Lower leg skin (tissue), 3 donors: ENCODE data around the gene GSG1L.

Source experiments
- POLR2A ChIP-seq, 2 donors: fragments of 450-650 bp; IDR thresholded peaks; one replicate each; pipeline ENCODE4 v1.6.1; 2016 to 2017; ENCODE audit warnings: antibody characterized with exemption in 2 of 2, mild to moderate bottlenecking in 1 of 2, moderate library complexity in 1 of 2
- TF ChIP-seq, protein P1 (sequence below), 3 donors: fragments of 450-650 bp; IDR thresholded peaks; one replicate each; pipeline ENCODE4 v1.5.1; 2016; ENCODE audit warnings: antibody characterized with exemption in 3 of 3, mild to moderate bottlenecking in 3 of 3, moderate library complexity in 2 of 3

DNA sequence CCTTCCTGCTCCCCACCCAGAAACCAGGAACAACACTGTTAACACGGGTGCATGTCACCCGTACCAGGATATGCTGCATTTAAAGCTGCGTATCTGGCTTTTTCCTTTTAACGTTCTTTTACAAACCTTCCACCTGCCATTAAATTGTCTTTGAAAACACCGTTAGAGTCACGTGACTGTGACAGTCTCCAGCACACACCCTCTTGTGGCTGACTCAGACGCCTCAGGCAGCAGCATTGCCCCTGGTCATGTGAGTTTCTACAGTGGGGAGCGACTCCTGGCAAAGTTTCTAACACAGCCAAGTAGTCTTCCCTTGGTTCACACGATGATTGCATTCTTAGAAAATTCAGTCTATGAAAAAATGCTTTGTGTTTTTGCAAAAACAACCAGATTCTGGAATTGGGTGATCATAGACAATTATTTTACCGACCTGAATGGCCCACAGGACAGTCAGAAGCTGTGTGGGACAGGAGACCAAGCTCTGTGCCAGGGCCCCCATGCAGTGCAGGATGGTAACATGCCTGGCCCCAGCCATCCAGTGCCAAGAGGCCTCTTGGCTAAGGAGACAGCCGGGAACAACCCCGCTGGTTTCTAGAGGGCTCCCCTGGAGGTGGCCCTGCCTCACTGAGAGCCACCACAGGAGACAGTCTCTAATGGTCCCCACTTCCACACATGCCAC lies 314.5 kb downstream of the GSG1L start:
- TF ChIP-seq, protein P1, sequence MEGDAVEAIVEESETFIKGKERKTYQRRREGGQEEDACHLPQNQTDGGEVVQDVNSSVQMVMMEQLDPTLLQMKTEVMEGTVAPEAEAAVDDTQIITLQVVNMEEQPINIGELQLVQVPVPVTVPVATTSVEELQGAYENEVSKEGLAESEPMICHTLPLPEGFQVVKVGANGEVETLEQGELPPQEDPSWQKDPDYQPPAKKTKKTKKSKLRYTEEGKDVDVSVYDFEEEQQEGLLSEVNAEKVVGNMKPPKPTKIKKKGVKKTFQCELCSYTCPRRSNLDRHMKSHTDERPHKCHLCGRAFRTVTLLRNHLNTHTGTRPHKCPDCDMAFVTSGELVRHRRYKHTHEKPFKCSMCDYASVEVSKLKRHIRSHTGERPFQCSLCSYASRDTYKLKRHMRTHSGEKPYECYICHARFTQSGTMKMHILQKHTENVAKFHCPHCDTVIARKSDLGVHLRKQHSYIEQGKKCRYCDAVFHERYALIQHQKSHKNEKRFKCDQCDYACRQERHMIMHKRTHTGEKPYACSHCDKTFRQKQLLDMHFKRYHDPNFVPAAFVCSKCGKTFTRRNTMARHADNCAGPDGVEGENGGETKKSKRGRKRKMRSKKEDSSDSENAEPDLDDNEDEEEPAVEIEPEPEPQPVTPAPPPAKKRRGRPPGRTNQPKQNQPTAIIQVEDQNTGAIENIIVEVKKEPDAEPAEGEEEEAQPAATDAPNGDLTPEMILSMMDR (IDR thresholded peaks at IDR 0.05) = no peak
- TF ChIP-seq POLR2A (IDR thresholded peaks at IDR 0.05) = no peak
